Ramos (cell line): Measurements from ENCODE around the gene CCL4.
"Not testable (repeated sequence)": the region's sequence is repeated elsewhere in the genome, so short reads cannot be mapped to it uniquely, and the experiment has no call there.

Source experiments
- in situ Hi-C: fragments of 300-500 bp; cut with MboI; formaldehyde crosslinking; loops from one replicate; pipeline ENCODE4 v1.14.3; 2022; ENCODE audit warnings: low sequenced_read_pairs; ENCODE audit not compliant: unreplicated experiment

The CCL4 gene

DNA sequence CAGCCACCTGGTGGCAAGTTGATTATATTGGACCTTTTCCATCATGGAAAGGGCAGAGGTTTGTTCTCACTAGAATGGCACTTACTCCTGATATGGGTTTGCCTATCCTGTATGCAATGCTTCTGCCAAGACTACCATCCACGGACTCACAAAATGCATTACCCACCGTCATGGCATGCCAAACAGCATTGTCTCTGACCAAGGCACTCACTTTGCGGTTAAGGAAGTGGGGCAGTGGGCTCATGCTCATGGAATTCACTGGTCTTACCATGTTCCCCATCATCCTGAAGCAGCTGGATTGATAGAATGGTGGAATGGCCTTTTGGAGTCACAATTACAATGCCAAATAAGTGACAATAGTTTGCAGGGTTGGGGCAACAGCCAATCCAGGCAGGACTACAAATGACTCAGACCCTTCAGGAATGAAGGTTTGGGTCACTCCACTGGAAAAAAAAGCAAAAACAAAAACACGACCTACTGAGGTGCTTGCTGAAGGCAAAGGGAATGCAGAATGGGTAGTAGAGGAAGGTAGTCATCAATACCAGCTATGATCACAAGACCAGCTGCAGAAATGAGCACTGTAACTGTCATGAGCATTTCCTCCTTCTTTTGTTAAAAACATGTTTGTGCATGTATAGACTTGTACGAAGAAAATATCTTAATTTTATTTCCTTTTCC is 11.5 kb downstream of the CCL4 start:
- in situ Hi-C loops: not testable (repeated sequence)

- in situ Hi-C loops: not testable (repeated sequence)
These were observed 12.0 kb downstream of the CCL4 start for GRCh38 chr17:36115649-36115977.

GRCh38 chr17:36117505-36118382 is 14.1 kb downstream of the CCL4 start:
- in situ Hi-C loops: no loop called here

DNA sequence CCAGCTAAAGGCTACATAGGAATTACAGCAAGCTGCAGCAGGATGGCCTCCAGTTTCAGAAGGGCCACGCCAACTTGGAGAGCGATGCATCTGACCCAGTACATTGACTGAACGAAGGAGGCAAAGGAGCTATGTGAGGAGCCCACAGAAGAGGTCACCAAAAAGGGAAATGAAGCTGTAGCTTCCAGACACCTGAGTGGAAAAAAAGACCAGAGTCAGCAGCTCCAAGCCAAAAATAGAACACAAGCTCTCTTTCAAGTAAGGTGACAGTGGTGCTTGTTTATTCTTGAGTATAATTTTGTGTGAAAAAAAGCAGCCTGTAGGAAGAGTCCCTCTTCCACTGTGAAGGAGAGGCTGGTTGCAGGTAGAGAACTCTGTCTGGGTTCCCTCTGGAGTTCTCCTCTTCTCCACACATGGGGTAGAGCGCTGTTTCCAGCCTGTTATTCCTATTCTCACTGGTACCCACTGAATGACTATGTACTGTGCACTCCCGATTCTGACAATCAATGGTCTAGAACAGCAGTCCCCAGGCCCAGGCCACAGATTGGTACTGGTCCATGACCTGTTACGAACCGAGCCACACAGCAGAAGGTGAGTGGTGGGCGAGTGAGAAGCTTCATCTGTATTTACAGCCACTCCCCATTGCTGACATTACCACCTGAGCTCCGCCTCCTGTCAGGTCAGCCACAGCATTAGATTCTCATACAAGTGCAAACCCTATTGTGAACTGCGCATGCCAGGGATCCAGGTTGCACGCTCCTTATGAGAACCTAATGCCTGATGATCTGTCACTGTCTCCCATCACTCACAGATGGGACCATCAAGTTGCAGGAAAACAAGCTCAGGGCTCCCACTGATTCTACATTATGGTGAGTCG is 15.1 kb downstream of the CCL4 start:
- in situ Hi-C loops: no loop called here

GRCh38 chr17:36120221-36120620 is 16.6 kb downstream of the CCL4 start:
- in situ Hi-C loops: no loop called here

DNA sequence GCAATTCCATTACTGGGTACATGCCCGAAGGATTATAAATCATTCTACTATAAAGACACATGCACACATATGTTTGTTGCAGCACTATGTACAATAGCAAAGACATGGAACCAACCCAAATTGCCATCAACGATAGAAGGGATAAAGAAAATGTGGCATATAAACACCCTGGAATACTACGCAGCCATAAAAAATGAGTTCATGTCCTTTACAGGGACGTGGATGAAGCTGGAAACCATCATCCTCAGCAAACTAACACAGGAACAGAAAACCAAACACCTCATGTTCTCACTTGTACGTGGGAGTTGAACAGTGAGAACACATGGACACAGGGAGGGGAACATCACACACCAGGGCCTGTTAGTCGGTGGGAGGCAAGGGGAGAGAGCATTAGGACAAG is 17.5 kb downstream of the CCL4 start:
- in situ Hi-C loops: not testable (repeated sequence)

DNA sequence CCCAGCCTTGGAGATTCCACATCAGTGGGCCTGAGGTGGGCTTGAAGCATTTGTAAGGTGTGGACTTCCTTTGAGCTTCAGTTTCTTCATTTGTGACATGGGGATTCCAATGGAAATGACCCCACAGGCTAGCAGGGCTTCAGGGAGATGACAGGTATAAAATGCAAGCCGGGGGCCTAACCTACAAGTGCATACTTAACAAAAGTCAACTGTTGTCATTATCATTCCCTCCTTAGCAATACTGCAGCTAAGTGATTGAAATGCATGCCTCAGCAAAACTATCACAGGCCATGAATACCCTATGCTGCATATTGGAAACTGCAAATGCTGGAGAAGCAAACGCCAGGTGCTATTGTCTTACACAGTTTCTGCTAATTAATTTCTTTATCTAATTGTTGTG is 19.8 kb downstream of the CCL4 start:
- in situ Hi-C loops: no loop called here

GRCh38 chr17:36124879-36125824 is 21.5 kb downstream of the CCL4 start:
- in situ Hi-C loops: no loop called here

DNA sequence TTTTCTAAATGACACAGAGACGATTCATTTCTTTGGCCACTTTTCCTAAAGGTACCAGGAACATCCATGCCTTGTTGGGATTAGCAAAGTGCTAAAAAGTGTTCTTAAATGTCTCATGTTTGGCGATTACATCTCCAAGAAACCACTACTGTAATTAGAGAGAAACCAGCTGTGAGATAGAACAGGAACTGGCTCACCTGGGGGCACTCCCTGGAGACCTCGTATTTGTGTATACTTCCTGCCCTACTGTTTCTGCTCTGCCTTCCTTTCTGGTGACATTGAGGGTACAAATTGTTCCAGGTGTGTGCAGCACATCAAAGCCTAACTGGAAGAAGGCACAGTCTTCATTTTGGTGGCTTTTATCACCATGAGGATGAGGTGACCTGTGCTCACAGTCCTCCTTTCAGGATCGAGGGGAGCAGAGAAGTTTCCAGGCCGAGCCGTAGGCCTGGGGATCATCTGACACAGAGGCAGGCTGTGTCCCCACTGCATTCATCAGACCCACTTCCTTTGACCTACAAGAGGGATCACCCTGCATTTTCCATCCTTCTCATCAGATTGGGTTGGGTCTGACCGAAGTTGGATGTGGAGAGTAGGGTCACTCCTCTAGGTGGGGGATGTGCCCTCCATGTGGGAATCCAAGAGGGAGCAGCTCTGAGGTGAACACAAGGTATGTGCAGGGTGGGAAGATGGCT is 23.7 kb downstream of the CCL4 start:
- in situ Hi-C loops: no loop called here

GRCh38 chr17:36127911-36128310 is 24.3 kb downstream of the CCL4 start:
- in situ Hi-C loops: no loop called here

DNA sequence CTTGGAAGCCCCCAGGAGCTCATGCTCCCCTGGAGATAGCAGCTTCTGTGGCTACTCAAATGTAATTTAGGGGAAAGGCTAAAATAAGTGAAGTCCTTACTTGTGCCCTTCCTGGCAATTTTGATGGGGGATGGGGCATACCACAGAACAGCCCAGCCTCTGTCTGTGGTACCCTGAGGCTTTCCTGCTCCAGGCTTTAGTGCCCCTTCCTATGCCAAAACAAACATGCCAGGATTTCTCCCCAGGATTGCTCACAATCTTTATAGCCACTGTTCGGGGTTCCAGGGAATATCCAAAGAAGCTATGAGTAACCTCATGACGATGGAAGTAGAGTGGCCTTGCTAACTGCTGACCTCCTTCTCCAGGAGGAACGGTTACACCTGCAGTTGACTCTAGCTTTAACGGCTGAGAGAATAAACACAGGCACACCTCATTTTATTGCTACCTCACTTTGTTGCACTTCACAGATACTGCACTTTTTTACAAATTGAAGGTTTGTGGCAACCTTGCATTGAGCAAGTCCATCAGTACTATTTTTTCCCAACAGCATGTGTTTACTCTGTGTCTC is 24.9 kb downstream of the CCL4 start:
- in situ Hi-C loops: no loop called here

GRCh38 chr17:36129616-36130015 is 26.0 kb downstream of the CCL4 start:
- in situ Hi-C loops: no loop called here

GRCh38 chr17:36130346-36130745 is 26.7 kb downstream of the CCL4 start:
- in situ Hi-C loops: no loop called here

GRCh38 chr17:36131421-36131820 is 27.8 kb downstream of the CCL4 start:
- in situ Hi-C loops: no loop called here

GRCh38 chr17:36131931-36132330 is 28.3 kb downstream of the CCL4 start:
- in situ Hi-C loops: no loop called here

DNA sequence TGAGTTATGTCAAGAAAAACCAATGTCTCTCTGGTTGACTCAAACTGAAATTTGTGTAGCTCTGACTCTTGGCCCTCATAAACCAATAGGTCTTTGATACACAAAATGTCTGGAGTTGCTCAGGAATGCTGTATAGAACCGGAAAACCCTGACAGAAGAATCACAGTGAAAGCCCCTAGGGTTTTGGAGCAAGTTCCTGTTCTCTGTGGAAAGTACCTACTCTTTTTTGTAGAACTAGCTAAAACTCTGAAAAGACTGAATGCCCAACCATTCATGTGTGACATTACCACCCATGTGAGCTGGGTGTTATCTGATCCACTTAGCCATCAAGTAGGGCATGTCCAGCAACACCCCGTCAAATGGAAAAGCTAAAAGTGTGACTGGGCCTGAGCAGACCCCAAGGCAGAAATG is 28.8 kb downstream of the CCL4 start:
- in situ Hi-C loops: no loop called here

DNA sequence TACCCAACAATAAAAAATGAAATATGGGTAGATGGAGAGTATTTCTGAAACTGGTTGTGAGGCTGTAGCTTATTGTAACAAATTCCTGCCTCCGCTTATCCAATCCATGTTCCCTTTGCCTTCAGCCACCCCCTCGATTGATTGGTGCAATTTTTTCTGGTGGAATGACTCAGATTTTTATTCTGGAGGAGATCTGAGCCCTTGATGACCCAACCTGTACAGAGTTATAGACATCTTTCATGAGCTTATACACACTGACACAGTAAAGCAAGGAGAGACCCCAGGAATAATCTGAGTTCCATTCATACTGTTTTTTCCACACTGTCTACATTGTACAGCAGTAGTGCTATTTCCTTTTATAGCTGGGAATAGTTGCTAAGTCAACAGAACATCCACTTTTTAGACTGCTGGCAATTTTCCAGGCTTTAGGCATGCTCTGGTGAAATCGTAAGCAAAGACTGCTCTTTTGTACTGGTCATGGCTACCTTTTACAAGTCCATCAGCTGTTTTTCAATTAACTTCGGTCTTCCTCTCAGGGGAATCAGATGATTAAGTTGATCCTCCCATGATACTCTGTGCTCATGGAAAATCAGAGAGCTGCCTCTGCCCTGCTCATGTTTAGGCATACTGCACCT is 30.1 kb downstream of the CCL4 start:
- in situ Hi-C loops: no loop called here

DNA sequence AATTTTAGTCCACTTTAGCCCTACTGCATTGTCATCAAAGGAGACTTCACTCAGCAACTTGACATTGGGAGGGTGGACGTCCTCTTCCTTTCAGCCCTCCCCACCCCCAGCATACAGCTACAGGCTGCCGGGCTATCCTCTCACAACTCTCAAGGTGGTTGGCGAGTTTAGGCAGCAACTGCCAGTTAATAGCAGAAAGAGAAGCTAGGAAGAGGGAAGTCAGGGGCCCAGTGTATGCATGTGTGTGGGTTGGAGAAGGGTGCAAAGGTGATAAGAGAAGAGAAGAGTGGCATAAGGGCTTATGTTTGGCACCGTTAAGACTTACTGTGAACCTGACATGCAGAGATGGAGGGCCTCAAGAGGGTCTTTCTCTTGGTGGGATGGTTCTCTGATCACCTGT is 31.8 kb downstream of the CCL4 start:
- in situ Hi-C loops: no loop called here
